A549 (cell line): Measurements from ENCODE around the gene PAXX. TPM values are rescaled to one million over a fixed set of nuclear protein-coding genes. Genes with fewer than 3 reads are reported as not detected.

Source experiments
- ATAC-seq, 2 experiments: fragments of 200-7000 bp in 1 of 2; fragments of >200 bp in 1 of 2; cut with Nextera tagmentation in 1 of 2; cut with Tn5 transposase in 1 of 2; 3 replicates each; pipeline versions ENCODE4 v1.8.0 to v1.9.1; 2018 to 2020; ENCODE audit warnings: mild to moderate bottlenecking in 1 of 2, moderate library complexity in 1 of 2
- CTCF ChIA-PET: fragments of 300-600 bp; sonication (Branson Sonifier 250); formaldehyde crosslinking; extraction: SDS; loops from one replicate; lab custom pipeline; 2021; ENCODE audit warnings: antibody characterized with exemption, inconsistent platforms; lab: Yijun Ruan, JAX
- POLR2A ChIA-PET: fragments of 350-600 bp; formaldehyde crosslinking; extraction: SDS; loops from one replicate; lab custom pipeline; 2021; ENCODE audit warnings: antibody characterized with exemption, inconsistent platforms; lab: Yijun Ruan, JAX
- DNase-seq, 2 experiments: peaks; one replicate each; pipeline versions ENCODE4 v3.0.0 to v3.0.0-alpha.2; 2011 to 2016; ENCODE audit warnings: low read depth in 1 of 2, low spot score in 1 of 2
- FAIRE-seq: peaks from 2 replicates; lab custom pipeline; 2011; peaks lifted over from hg19 to GRCh38; lab: Jason Lieb, UNC
- H3K27ac ChIP-seq, 2 experiments: fragments of >200 bp; sonication (Bioruptor Twin); formaldehyde crosslinking; 3 replicates each; pipeline ENCODE4 v1.5.1; 2016 to 2017
- H3K4me1 ChIP-seq: fragments of >200 bp; sonication (Bioruptor Twin); formaldehyde crosslinking; 3 replicates; pipeline ENCODE4 v1.6.1; 2016
- H3K4me2 ChIP-seq: fragments of >200 bp; sonication (Bioruptor Twin); formaldehyde crosslinking; 3 replicates; pipeline ENCODE4 v1.6.1; 2016
- H3K4me3 ChIP-seq: fragments of >200 bp; sonication (Bioruptor Twin); formaldehyde crosslinking; 3 replicates; pipeline ENCODE4 v1.5.1; 2016
- H3K9me3 ChIP-seq: fragments of >200 bp; sonication (Bioruptor Twin); formaldehyde crosslinking; 3 replicates; pipeline ENCODE4 v1.6.1; 2016
- BHLHE40 ChIP-seq: IDR thresholded peaks from 2 replicates; pipeline ENCODE4 v1.6.1; 2012; ENCODE audit warnings: low read depth, low read length, inconsistent platforms
- CBX2 ChIP-seq: fragments of 200-600 bp; sonication (generic); IDR thresholded peaks from 2 replicates; pipeline ENCODE4 v1.6.1; 2016; ENCODE audit warnings: low read depth, mild to moderate bottlenecking, borderline replicate concordance
- CEBPB ChIP-seq, 2 experiments: fragments of >200 bp in 1 of 2; sonication (Bioruptor Twin) in 1 of 2; formaldehyde crosslinking in 1 of 2; IDR thresholded peaks; 2 replicates each; pipeline ENCODE4 v1.6.1; 2012 to 2016
- CHD4 ChIP-seq: fragments of 200-600 bp; sonication (generic); IDR thresholded peaks from 2 replicates; pipeline ENCODE4 v1.6.1; 2016; ENCODE audit warnings: antibody characterized with exemption, mild to moderate bottlenecking, borderline replicate concordance
- E2F6 ChIP-seq: IDR thresholded peaks from 2 replicates; pipeline ENCODE4 v1.6.1; 2012; ENCODE audit warnings: low read depth, borderline replicate concordance
- EHMT2 ChIP-seq: fragments of 200-600 bp; sonication (generic); IDR thresholded peaks from 2 replicates; pipeline ENCODE4 v1.6.1; 2016; ENCODE audit warnings: antibody characterized with exemption, low read depth, mild to moderate bottlenecking, moderate library complexity
- ELK1 ChIP-seq: fragments of 150-350 bp; IDR thresholded peaks from 2 replicates; pipeline ENCODE4 v1.6.1; 2014; ENCODE audit warnings: low read depth, mild to moderate bottlenecking, low read length
- EP300 ChIP-seq, 2 experiments: fragments of >200 bp; sonication (Bioruptor Twin); formaldehyde crosslinking; IDR thresholded peaks; 2 replicates in 1 of 2; 3 replicates in 1 of 2; pipeline ENCODE4 v1.6.1; 2016 to 2017
- ESRRA ChIP-seq: fragments of 150-350 bp; IDR thresholded peaks from 2 replicates; pipeline ENCODE4 v1.6.1; 2014; ENCODE audit warnings: mild to moderate bottlenecking, low read length, borderline replicate concordance
- FOSB ChIP-seq: fragments of 250-450 bp; sonication (Bioruptor Pico); IDR thresholded peaks from 2 replicates; pipeline ENCODE4 v1.5.0; 2020; ENCODE audit warnings: mild to moderate bottlenecking, moderate library complexity
- FOSL2 ChIP-seq, 2 experiments: fragments of 450-650 bp in 1 of 2; fragments of >200 bp in 1 of 2; sonication (Bioruptor Twin) in 1 of 2; formaldehyde crosslinking; IDR thresholded peaks; 2 replicates each; pipeline versions ENCODE4 v1.5.0 to v1.6.1; 2016 to 2020; ENCODE audit warnings: mild to moderate bottlenecking in 1 of 2, moderate library complexity in 1 of 2
- FOXS1 ChIP-seq: fragments of 250-450 bp; sonication (Bioruptor Pico); IDR thresholded peaks from 2 replicates; pipeline ENCODE4 v1.5.0; 2020; ENCODE audit warnings: mild to moderate bottlenecking, moderate library complexity
- HEYL ChIP-seq: fragments of 250-450 bp; sonication (Bioruptor Pico); IDR thresholded peaks from 2 replicates; pipeline ENCODE4 v1.8.0; 2021; ENCODE audit warnings: mild to moderate bottlenecking, moderate library complexity
- HMGXB4 ChIP-seq: fragments of 250-450 bp; sonication (Bioruptor Pico); IDR thresholded peaks from 2 replicates; pipeline ENCODE4 v1.5.0; 2021; ENCODE audit warnings: mild to moderate bottlenecking, moderate library complexity, borderline replicate concordance
- HOXA7 ChIP-seq: fragments of 250-450 bp; sonication (Bioruptor Pico); IDR thresholded peaks from 2 replicates; pipeline ENCODE4 v1.5.0; 2020; ENCODE audit warnings: mild to moderate bottlenecking, moderate library complexity
- HOXB13 ChIP-seq: fragments of 250-450 bp; sonication (Bioruptor Pico); IDR thresholded peaks from 2 replicates; pipeline ENCODE4 v1.5.0; 2020; ENCODE audit warnings: low read depth, mild to moderate bottlenecking, moderate library complexity
- HOXB5 ChIP-seq: fragments of 250-450 bp; sonication (Bioruptor Pico); IDR thresholded peaks from 2 replicates; pipeline ENCODE4 v1.5.0; 2020; ENCODE audit warnings: mild to moderate bottlenecking, moderate library complexity
- JUN ChIP-seq, 2 experiments: fragments of >200 bp; sonication (Bioruptor Twin); formaldehyde crosslinking; IDR thresholded peaks; 2 replicates in 1 of 2; 3 replicates in 1 of 2; pipeline ENCODE4 v1.6.1; 2016 to 2017
- JUNB ChIP-seq: fragments of >200 bp; sonication (Bioruptor Twin); formaldehyde crosslinking; IDR thresholded peaks from 2 replicates; pipeline ENCODE4 v1.6.1; 2016
- MAX ChIP-seq: IDR thresholded peaks from 2 replicates; pipeline ENCODE4 v1.6.1; 2012
- MYC ChIP-seq: IDR thresholded peaks from 2 replicates; pipeline ENCODE4 v1.6.1; 2012; ENCODE audit warnings: mild to moderate bottlenecking, inconsistent platforms, low read length, improper control_type of control experiment, borderline replicate concordance
- PBX3 ChIP-seq: IDR thresholded peaks from 2 replicates; pipeline ENCODE4 v1.6.1; 2012
- PHF8 ChIP-seq: fragments of 200-600 bp; sonication (generic); IDR thresholded peaks from 2 replicates; pipeline ENCODE4 v1.6.1; 2016; ENCODE audit warnings: low read depth, mild to moderate bottlenecking, antibody characterized with exemption, moderate library complexity, borderline replicate concordance
- POLR2A ChIP-seq: IDR thresholded peaks from 2 replicates; pipeline ENCODE4 v1.6.1; 2012; ENCODE audit warnings: mild to moderate bottlenecking, low read length
- POLR2AphosphoS2 ChIP-seq: conservative IDR thresholded peaks from 2 replicates; pipeline ENCODE4 v1.6.1; 2012; ENCODE audit warnings: low read length, improper control_type of control experiment, inconsistent platforms
- RARB ChIP-seq: fragments of 250-450 bp; sonication (Bioruptor Pico); IDR thresholded peaks from 2 replicates; pipeline ENCODE4 v1.8.0; 2021; ENCODE audit warnings: mild to moderate bottlenecking, moderate library complexity
- RFX5 ChIP-seq: fragments of 450-650 bp; IDR thresholded peaks from 2 replicates; pipeline ENCODE4 v1.7.1; 2014; ENCODE audit warnings: antibody characterized with exemption, mild to moderate bottlenecking, moderate library complexity
- SMC3 ChIP-seq: fragments of >200 bp; sonication (Bioruptor Twin); formaldehyde crosslinking; IDR thresholded peaks from 3 replicates; pipeline ENCODE4 v1.6.1; 2018; ENCODE audit warnings: inconsistent platforms
- SREBF2 ChIP-seq: fragments of 450-650 bp; IDR thresholded peaks from 2 replicates; pipeline ENCODE4 v1.6.1; 2014; ENCODE audit warnings: mild to moderate bottlenecking, moderate library complexity
- TFCP2L1 ChIP-seq: fragments of 250-450 bp; sonication (Bioruptor Pico); IDR thresholded peaks from 2 replicates; pipeline ENCODE4 v1.5.0; 2021; ENCODE audit warnings: mild to moderate bottlenecking
- TP53 ChIP-seq: fragments of 250-450 bp; sonication (Bioruptor Pico); IDR thresholded peaks from 2 replicates; pipeline ENCODE4 v1.5.0; 2021; ENCODE audit warnings: mild to moderate bottlenecking, moderate library complexity
- USF2 ChIP-seq: fragments of 450-650 bp; IDR thresholded peaks from 2 replicates; pipeline ENCODE4 v1.6.1; 2014; ENCODE audit warnings: antibody characterized with exemption
- ZC3H11A ChIP-seq: fragments of 450-650 bp; IDR thresholded peaks from 2 replicates; pipeline ENCODE4 v1.6.1; 2014; ENCODE audit warnings: antibody characterized with exemption, mild to moderate bottlenecking
- ZNF302 ChIP-seq: fragments of 250-450 bp; sonication (Bioruptor Pico); IDR thresholded peaks from 2 replicates; pipeline ENCODE4 v1.9.0; 2021; ENCODE audit warnings: inconsistent platforms, mild to moderate bottlenecking, moderate library complexity
- ZSCAN20 ChIP-seq: fragments of 250-450 bp; sonication (Bioruptor Pico); IDR thresholded peaks from 2 replicates; pipeline ENCODE4 v1.8.0; 2022; ENCODE audit warnings: mild to moderate bottlenecking, moderate library complexity
- WGBS: methylation state at CpG from one replicate; pipeline ENCODE4 v1.1.6; 2017; ENCODE audit errors: missing lambda C conversion rate; 5-methylcytosine and 5-hydroxymethylcytosine counted together
- polyA minus RNA-seq: library from RNA; depleted of rRNA, polyadenylated mRNA; stranded (reverse); fragments of >200 nt; gene quantifications from 2 replicates; pipeline ENCODE4 v1.2.3, GENCODE V29; 2011; rRNA and poly(A)+ RNA removed
- polyA plus RNA-seq, 4 experiments: library from polyadenylated mRNA; depleted of rRNA in 3 of 4; stranded (reverse); fragments of >200 nt; fragmentation: RNase III in 1 of 4; extraction: RNeasy Plus Mini Kit Qiagen cat#74134 plus additional on column Dnase treatment in 1 of 4; gene quantifications; 2 replicates in 3 of 4; 3 replicates in 1 of 4; pipeline ENCODE4 v1.2.3, GENCODE V29; 2011 to 2017

PAXX gene
- polyA plus RNA-seq (2011; rRNA removed) (12.6 and 15.6 TPM in 2 replicates), polyA plus RNA-seq (2017; fragmentation: RNase III; extraction: RNeasy Plus Mini Kit Qiagen cat#74134 plus additional on column Dnase treatment) (50.7 to 57.0 TPM (median 53.2 TPM) in 3 replicates), polyA minus RNA-seq (5.0 and 5.2 TPM in 2 replicates)
- polyA plus RNA-seq (2012; cell fraction: cytosol; rRNA removed): 88.1 and 100 TPM in 2 replicates
- polyA plus RNA-seq (2012; cell fraction: nucleus; rRNA removed): 270 and 382 TPM in 2 replicates

- ATAC-seq (peak; percentile 74 to 82), DNase-seq (peak; percentile 88 to 94), FAIRE-seq (no peak)
- CTCF ChIA-PET: interaction anchor here (0.6 to 6.6 kb wide), 14 partner anchors 13 to 149 kb away, joined by 3 to 34 read pairs (median 4); partner anchors contain the start of genes ABCA2 and NPDC1
- 0% methylated on average over 19 of the region's 92 CpGs for WGBS
- POLR2A ChIA-PET: interaction anchor here (0.6 to 1.9 kb wide), 22 partner anchors 8 to 407 kb away, joined by 3 to 20 read pairs (median 5); partner anchors contain the start of gene MAN1B1
- H3K4me3 ChIP-seq: peak within 1 kb of the TSS; percentile 89
- peaks cover 3% of the 10 kb centered on the region; the same call in 1 of the 3 replicates for H3K9me3 ChIP-seq
- H3K4me2 ChIP-seq: peak within 1 kb of the TSS; percentile 95
- H3K4me1 ChIP-seq: peaks cover 45% of the 10 kb centered on the region
- H3K27ac ChIP-seq: peak within 1 kb of the TSS; percentile 91 to 97
- TF ChIP-seq SREBF2: no peak
- no peak for TF ChIP-seq ESRRA
- TF ChIP-seq SMC3: no peak
- no peak for TF ChIP-seq JUNB
- no peak for TF ChIP-seq FOSB (CRISPR knock-in tag)
- peak; percentile 89 for TF ChIP-seq E2F6
- TF ChIP-seq ZSCAN20: no peak
- TF ChIP-seq CHD4: no peak
- no peak for TF ChIP-seq RARB (CRISPR knock-in tag)
- TF ChIP-seq FOSL2 (IDR thresholded peaks at IDR 0.05): no peak
- TF ChIP-seq FOSL2 (CRISPR knock-in tag; IDR thresholded peaks at IDR 0.05): no peak
- TF ChIP-seq EP300 (IDR thresholded peaks at IDR 0.05): no peak
- TF ChIP-seq ZC3H11A: no peak
- TF ChIP-seq EHMT2: no peak
- TF ChIP-seq HEYL (CRISPR knock-in tag): no peak
- no peak for TF ChIP-seq TFCP2L1 (CRISPR knock-in tag)
- TF ChIP-seq TP53 (CRISPR knock-in tag): no peak
- no peak for TF ChIP-seq POLR2AphosphoS2
- TF ChIP-seq HMGXB4 (CRISPR knock-in tag): no peak
- peak in 1 of 2 experiments; percentile 83; a peak in 2 of 5 replicates for TF ChIP-seq JUN (IDR thresholded peaks at IDR 0.05)
- no peak for TF ChIP-seq FOXS1 (CRISPR knock-in tag)
- no peak for TF ChIP-seq CEBPB (IDR thresholded peaks at IDR 0.05)
- peak; percentile 89 for TF ChIP-seq MAX
- no peak for TF ChIP-seq ELK1
- TF ChIP-seq ZNF302: no peak
- no peak for TF ChIP-seq BHLHE40
- TF ChIP-seq HOXB5: peak; percentile 60; the same call in 1 of the 2 replicates
- TF ChIP-seq MYC: peak; percentile 49; the same call in 1 of the 2 replicates
- peak; percentile 23; the same call in 1 of the 2 replicates for TF ChIP-seq PHF8
- TF ChIP-seq CBX2: no peak
- TF ChIP-seq HOXB13: no peak
- TF ChIP-seq USF2: no peak
- no peak for TF ChIP-seq HOXA7
- no peak for TF ChIP-seq PBX3
- no peak for TF ChIP-seq RFX5
- TF ChIP-seq POLR2A: peak; percentile 65
Measured at GRCh38 chr9:136991993-136992818, at the start of gene PAXX. Gene PAXX (plus strand): TSS chr9:136992422. CDS start chr9:136992444, 22 bp downstream.
